ENCODE results near the gene MNT. TPM values are rescaled to one million over a fixed set of nuclear protein-coding genes. Genes with fewer than 3 reads are reported as not detected.
"Not testable (repeated sequence)": the region's sequence is repeated elsewhere in the genome, so short reads cannot be mapped to it uniquely, and the experiment has no call there.

The MNT gene
- total RNA-seq: 10 to 100 TPM in 3 of 4 donors, 1 to 10 TPM in 1; 9.5 to 57.8 (median 39.0) TPM

GRCh38 chr17:2400877-2401425 is at the start of gene MNT:
Gene MNT, minus strand, starts transcription at chr17:2401060. Its CDS starts 348 bp downstream, at chr17:2400712.
- DNase-seq: peak; percentile 92 to 97 (median 95)
- Histone ChIP-seq H3K4me1 (peaks cover 11 to 62% (median 30%) of the 10 kb centered on the region in 4 donors), H3K4me3 (peak within 1 kb of the TSS; percentile 59 to 93 (median 83)), H3K27ac (peak within 1 kb of the TSS; percentile 93 to 100 (median 96)), H3K9me3 (no peaks in the 10 kb centered on the region), H3K36me3 (no peaks in the 10 kb centered on the region), H3K27me3 (no peaks in the 10 kb centered on the region)
- peak; percentile 41 to 83 for TF ChIP-seq POLR2A (IDR thresholded peaks at IDR 0.05)
- TF ChIP-seq, protein P1, sequence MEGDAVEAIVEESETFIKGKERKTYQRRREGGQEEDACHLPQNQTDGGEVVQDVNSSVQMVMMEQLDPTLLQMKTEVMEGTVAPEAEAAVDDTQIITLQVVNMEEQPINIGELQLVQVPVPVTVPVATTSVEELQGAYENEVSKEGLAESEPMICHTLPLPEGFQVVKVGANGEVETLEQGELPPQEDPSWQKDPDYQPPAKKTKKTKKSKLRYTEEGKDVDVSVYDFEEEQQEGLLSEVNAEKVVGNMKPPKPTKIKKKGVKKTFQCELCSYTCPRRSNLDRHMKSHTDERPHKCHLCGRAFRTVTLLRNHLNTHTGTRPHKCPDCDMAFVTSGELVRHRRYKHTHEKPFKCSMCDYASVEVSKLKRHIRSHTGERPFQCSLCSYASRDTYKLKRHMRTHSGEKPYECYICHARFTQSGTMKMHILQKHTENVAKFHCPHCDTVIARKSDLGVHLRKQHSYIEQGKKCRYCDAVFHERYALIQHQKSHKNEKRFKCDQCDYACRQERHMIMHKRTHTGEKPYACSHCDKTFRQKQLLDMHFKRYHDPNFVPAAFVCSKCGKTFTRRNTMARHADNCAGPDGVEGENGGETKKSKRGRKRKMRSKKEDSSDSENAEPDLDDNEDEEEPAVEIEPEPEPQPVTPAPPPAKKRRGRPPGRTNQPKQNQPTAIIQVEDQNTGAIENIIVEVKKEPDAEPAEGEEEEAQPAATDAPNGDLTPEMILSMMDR (IDR thresholded peaks at IDR 0.05): peak in 3 of 6 experiments; percentile 17 to 28 (median 19)

- TF ChIP-seq, protein P1 (IDR thresholded peaks at IDR 0.05): no peak
- TF ChIP-seq POLR2A (IDR thresholded peaks at IDR 0.05): no peak
- no peak overlapping the region for H3K27ac ChIP-seq
- no peaks in the 10 kb centered on the region for H3K4me1 ChIP-seq
- H3K9me3 ChIP-seq: no peaks in the 10 kb centered on the region
- DNase-seq: no peak
- H3K4me3 ChIP-seq: no peak overlapping the region
- H3K36me3 ChIP-seq: peaks cover 0 to 1% (median 0%) of the 10 kb centered on the region in 3 donors
- no peaks in the 10 kb centered on the region for H3K27me3 ChIP-seq
Measured at GRCh38 chr17:2450016-2450650, 49.3 kb upstream of the MNT start.

DNA sequence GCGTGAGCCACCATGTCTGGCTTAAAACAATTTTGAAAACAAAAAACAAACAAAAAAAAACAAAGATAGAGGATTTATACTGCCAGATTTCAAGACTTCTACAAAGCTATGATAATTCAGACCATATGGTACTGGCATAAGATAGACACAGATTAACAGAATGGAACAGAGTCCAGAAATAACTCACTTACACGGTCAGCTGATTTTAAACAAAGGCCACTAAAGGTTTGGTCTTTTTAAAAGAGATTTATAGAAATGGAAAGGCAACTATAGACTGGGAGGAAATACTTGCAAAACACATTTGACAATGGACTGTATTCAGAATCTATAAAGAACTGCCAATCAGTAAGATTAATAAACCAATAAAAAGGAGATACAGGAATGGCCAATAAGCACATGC is 48.6 kb upstream of the MNT start:
- H3K27me3 ChIP-seq: no peaks in the 10 kb centered on the region
- no peak for DNase-seq
- no peaks in the 10 kb centered on the region for H3K4me1 ChIP-seq
- H3K4me3 ChIP-seq: no peak overlapping the region
- TF ChIP-seq POLR2A (IDR thresholded peaks at IDR 0.05): no peak
- TF ChIP-seq, protein P1 (IDR thresholded peaks at IDR 0.05): no peak
- no peaks in the 10 kb centered on the region for H3K9me3 ChIP-seq
- no peaks in the 10 kb centered on the region for H3K36me3 ChIP-seq
- no peak overlapping the region for H3K27ac ChIP-seq

DNA sequence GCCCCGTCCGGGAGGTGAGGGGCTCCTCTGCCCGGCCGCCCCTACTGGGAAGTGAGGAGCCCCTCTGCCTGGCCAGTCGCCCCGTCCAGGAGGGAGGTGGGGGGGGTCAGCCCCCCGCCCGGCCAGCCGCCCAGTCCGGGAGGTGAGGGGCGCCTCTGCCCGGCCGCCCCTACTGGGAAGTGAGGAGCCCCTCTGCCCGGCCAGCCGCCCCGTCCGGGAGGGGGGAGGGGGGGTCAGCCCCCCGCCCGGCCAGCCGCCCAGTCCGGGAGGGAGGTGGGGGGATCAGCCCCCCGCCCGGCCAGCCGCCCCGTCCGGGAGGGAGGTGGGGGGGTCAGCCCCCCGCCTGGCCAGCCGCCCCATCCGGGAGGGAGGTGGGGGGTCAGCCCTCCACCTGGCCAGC is 46.6 kb upstream of the MNT start:
- not testable (repeated sequence) for DNase-seq, H3K27me3 ChIP-seq, H3K27ac ChIP-seq

GRCh38 chr17:2445638-2446037 is 44.8 kb upstream of the MNT start:
- Histone ChIP-seq H3K36me3 (peaks cover 0 to 4% (median 0%) of the 10 kb centered on the region in 3 donors), H3K9me3 (no peaks in the 10 kb centered on the region), H3K27ac (no peak overlapping the region), H3K4me3 (no peak overlapping the region), H3K4me1 (no peaks in the 10 kb centered on the region), H3K27me3 (no peaks in the 10 kb centered on the region)
- DNase-seq: no peak
- TF ChIP-seq, protein P1 (IDR thresholded peaks at IDR 0.05): no peak
- TF ChIP-seq POLR2A (IDR thresholded peaks at IDR 0.05): no peak

More for the DNA sequence above, 46.6 kb upstream of the MNT start:
- not testable (repeated sequence) for H3K9me3 ChIP-seq, H3K4me3 ChIP-seq, H3K4me1 ChIP-seq, H3K36me3 ChIP-seq

DNA sequence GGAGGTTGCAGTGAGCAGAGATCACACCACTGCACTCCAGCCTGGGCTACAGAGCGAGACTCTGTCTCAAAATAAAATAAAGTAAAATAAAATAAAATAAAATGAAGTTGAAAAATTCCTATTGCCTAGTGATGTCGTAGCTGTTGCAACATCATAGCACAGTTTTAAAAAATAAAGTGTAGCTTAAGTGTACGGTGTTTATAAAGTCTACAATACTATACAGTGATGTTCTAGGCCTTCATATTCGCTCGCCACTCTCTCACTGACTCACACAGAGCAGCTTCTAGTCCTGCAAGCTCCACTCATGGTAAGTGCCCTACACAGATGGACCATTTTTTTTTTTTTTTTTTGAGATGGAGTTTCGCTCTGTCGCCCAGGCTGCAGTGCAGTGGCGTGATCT is 43.5 kb upstream of the MNT start:
- TF ChIP-seq, protein P1 (IDR thresholded peaks at IDR 0.05): no peak
- TF ChIP-seq POLR2A (IDR thresholded peaks at IDR 0.05): no peak

More for the DNA sequence above, 43.5 kb upstream of the MNT start:
- Histone ChIP-seq H3K4me3 (no peak overlapping the region), H3K27me3 (no peaks in the 10 kb centered on the region), H3K27ac (no peak overlapping the region), H3K36me3 (peaks cover 0 to 11% (median 0%) of the 10 kb centered on the region in 3 donors), H3K4me1 (no peaks in the 10 kb centered on the region), H3K9me3 (no peaks in the 10 kb centered on the region)
- no peak for DNase-seq

All from Peyer's patch (tissue), 4 donors.